Measurements from ENCODE around the gene OR13C8.

Gene OR13C8

GRCh38 chr9:104611213-104611612, 42.2 kb downstream of the OR13C8 start:
- DNase-seq = no peak

DNA sequence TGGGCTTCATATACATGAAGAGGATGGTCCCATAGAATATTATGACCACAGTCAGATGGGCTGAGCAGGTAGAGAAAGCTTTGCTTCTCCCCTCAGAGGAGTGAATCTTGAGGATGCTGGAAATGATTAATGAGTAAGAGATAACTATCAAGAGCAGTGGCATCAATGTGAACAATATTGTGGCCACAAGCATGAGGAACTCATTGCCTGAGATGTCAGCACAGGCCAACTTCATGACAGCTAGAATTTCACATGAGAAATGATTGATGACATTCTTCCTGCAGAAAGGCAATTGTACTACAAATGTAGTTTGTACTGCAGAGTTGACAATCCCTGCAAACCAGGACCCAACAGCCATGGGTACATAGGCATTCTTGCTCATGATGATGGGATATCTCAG, 48.5 kb downstream of the OR13C8 start:
- H3K9me3 ChIP-seq (ENCODE audit: insufficient read depth, low read length, severe bottlenecking) = no peaks in the 10 kb centered on the region
- no peak overlapping the region for H3K9ac ChIP-seq (ENCODE audit: low read depth, low read length)
- no peak overlapping the region for H3K27ac ChIP-seq (ENCODE audit: low read length)
- H3K4me1 ChIP-seq (ENCODE audit: insufficient read depth, low read length) = no peaks in the 10 kb centered on the region
- no peak for TF ChIP-seq EZH2 (IDR thresholded peaks at IDR 0.05; ENCODE audit: borderline replicate concordance, low read depth, low read length, severe bottlenecking)
- TF ChIP-seq CTCF (IDR thresholded peaks at IDR 0.05; ENCODE audit: borderline replicate concordance, extremely low read depth, low read length, poor library complexity, severe bottlenecking) = no peak
- H3K4me3 ChIP-seq (ENCODE audit: low read depth in 1 of 2, low read length in 2 of 2) = no peak overlapping the region
- no peaks in the 10 kb centered on the region for H3K27me3 ChIP-seq (ENCODE audit: insufficient read depth, low read length, poor library complexity)
- no peaks in the 10 kb centered on the region for H4K20me1 ChIP-seq (ENCODE audit: insufficient read depth, low read length)
- no peaks in the 10 kb centered on the region for H3K36me3 ChIP-seq (ENCODE audit: insufficient read depth, low read length)
- ATAC-seq (ENCODE audit: insufficient read depth, low read depth) (no peak), DNase-seq (no peak)
- no peak overlapping the region for H2AFZ ChIP-seq (ENCODE audit: low read depth, low read length)
- H3K4me2 ChIP-seq (ENCODE audit: insufficient read depth, low read length) = no peak overlapping the region
- H3K79me2 ChIP-seq (ENCODE audit: insufficient read depth, low read length) = no peaks in the 10 kb centered on the region

More at GRCh38 chr9:104611213-104611612, 42.2 kb downstream of the OR13C8 start:
- no peaks in the 10 kb centered on the region for H3K36me3 ChIP-seq (ENCODE audit: insufficient read depth, low read length)
- no peaks in the 10 kb centered on the region for H3K79me2 ChIP-seq (ENCODE audit: insufficient read depth, low read length)
- no peaks in the 10 kb centered on the region for H4K20me1 ChIP-seq (ENCODE audit: insufficient read depth, low read length)
- no peaks in the 10 kb centered on the region for H3K9me3 ChIP-seq (ENCODE audit: insufficient read depth, low read length, severe bottlenecking)
- no peak overlapping the region for H2AFZ ChIP-seq (ENCODE audit: low read depth, low read length)
- no peak overlapping the region for H3K4me2 ChIP-seq (ENCODE audit: insufficient read depth, low read length)
- H3K27ac ChIP-seq (ENCODE audit: low read length) = no peak overlapping the region
- H3K9ac ChIP-seq (ENCODE audit: low read depth, low read length) = no peak overlapping the region
- TF ChIP-seq CTCF (IDR thresholded peaks at IDR 0.05; ENCODE audit: borderline replicate concordance, extremely low read depth, low read length, poor library complexity, severe bottlenecking) (no peak), EZH2 (IDR thresholded peaks at IDR 0.05; ENCODE audit: borderline replicate concordance, low read depth, low read length, severe bottlenecking) (no peak)
- H3K4me1 ChIP-seq (ENCODE audit: insufficient read depth, low read length) = no peaks in the 10 kb centered on the region
- H3K4me3 ChIP-seq (ENCODE audit: low read depth in 1 of 2, low read length in 2 of 2) = no peak overlapping the region
- ATAC-seq (ENCODE audit: insufficient read depth, low read depth) = no peak
- no peaks in the 10 kb centered on the region for H3K27me3 ChIP-seq (ENCODE audit: insufficient read depth, low read length, poor library complexity)

DNA sequence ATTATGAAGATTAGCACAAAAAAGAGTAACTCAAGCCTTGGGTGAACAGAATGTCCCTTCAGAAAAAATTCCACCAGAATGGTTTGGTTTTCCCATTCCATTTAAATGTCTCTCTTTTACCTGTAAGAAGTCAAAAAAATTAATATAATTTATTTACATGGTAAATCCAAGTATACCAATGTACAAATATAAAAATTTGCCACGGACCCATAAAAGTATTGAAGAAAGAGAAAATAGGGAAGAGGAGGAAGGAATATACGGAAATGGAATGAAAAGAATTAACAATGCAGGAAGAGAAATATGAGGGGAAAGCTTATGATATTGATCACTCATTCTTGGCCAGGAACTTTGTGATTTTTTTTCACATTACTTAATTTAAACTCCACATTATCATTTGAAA, 49.1 kb downstream of the OR13C8 start, which contains the start of gene OR13C9:
Gene OR13C9 (minus strand): TSS at position 101 of the 400 bp plus-strand sequence. CDS start 0 bp downstream, at position 101.
- Histone ChIP-seq H3K9me3 (ENCODE audit: insufficient read depth, low read length, severe bottlenecking) (no peaks in the 10 kb centered on the region), H3K4me1 (ENCODE audit: insufficient read depth, low read length) (no peaks in the 10 kb centered on the region), H3K4me2 (ENCODE audit: insufficient read depth, low read length) (no peak within 1 kb of the TSS), H2AFZ (ENCODE audit: low read depth, low read length) (no peak within 1 kb of the TSS), H3K27me3 (ENCODE audit: insufficient read depth, low read length, poor library complexity) (no peaks in the 10 kb centered on the region), H4K20me1 (ENCODE audit: insufficient read depth, low read length) (no peaks in the 10 kb centered on the region), H3K9ac (ENCODE audit: low read depth, low read length) (no peak within 1 kb of the TSS), H3K36me3 (ENCODE audit: insufficient read depth, low read length) (no peaks in the 10 kb centered on the region), H3K27ac (ENCODE audit: low read length) (no peak within 1 kb of the TSS), H3K79me2 (ENCODE audit: insufficient read depth, low read length) (no peaks in the 10 kb centered on the region), H3K4me3 (ENCODE audit: low read depth in 1 of 2, low read length in 2 of 2) (no peak within 1 kb of the TSS)
- TF ChIP-seq EZH2 (IDR thresholded peaks at IDR 0.05; ENCODE audit: borderline replicate concordance, low read depth, low read length, severe bottlenecking) (no peak), CTCF (IDR thresholded peaks at IDR 0.05; ENCODE audit: borderline replicate concordance, extremely low read depth, low read length, poor library complexity, severe bottlenecking) (no peak)
- DNase-seq (no peak), ATAC-seq (ENCODE audit: insufficient read depth, low read depth) (no peak)
